ENCODE data around the gene CHD6. TPM values are rescaled to one million over a fixed set of nuclear protein-coding genes. Genes with fewer than 3 reads are reported as not detected.
A peak's percentile ranks its signal among the peaks of the same experiment; 100 is the strongest.

The CHD6 gene
- polyA plus RNA-seq, 3 donors from 2014 or later, result 35.1 to 57.9 (median 42.0) TPM

GRCh38 chr20:41497186-41497895, 120.8 kb downstream of the CHD6 start:
- no peak for DNase-seq
- Mint-ChIP-seq H3K36me3 (peaks cover 8 to 40% (median 30%) of the 10 kb centered on the region in 3 donors), H3K9me3 (no peaks in the 10 kb centered on the region), H3K27ac (no peak overlapping the region), H3K4me3 (no peak overlapping the region), H3K27me3 (ENCODE audit: low read depth in 3 of 3) (no peaks in the 10 kb centered on the region), H3K4me1 (no peaks in the 10 kb centered on the region)

GRCh38 chr20:41494451-41494850, 123.7 kb downstream of the CHD6 start:
- no peak for DNase-seq
- no peak overlapping the region for H3K4me3 Mint-ChIP-seq
- no peaks in the 10 kb centered on the region for H3K27me3 Mint-ChIP-seq (ENCODE audit: low read depth in 3 of 3)
- no peak overlapping the region for H3K27ac Mint-ChIP-seq
- H3K9me3 Mint-ChIP-seq, result no peaks in the 10 kb centered on the region
- peaks cover 12 to 63% (median 42%) of the 10 kb centered on the region in 3 donors for H3K36me3 Mint-ChIP-seq
- no peaks in the 10 kb centered on the region for H3K4me1 Mint-ChIP-seq

- Mint-ChIP-seq H3K27me3 (ENCODE audit: low read depth in 3 of 3) (no peaks in the 10 kb centered on the region), H3K36me3 (peaks cover 26 to 64% (median 62%) of the 10 kb centered on the region in 3 donors), H3K4me3 (no peak overlapping the region), H3K27ac (peak overlapping the region in 2 of 6 donors; percentile 19 to 26), H3K9me3 (no peaks in the 10 kb centered on the region), H3K4me1 (peaks cover 3 to 11% of the 10 kb centered on the region in 2 donors)
- DNase-seq, result no peak
Measured at GRCh38 chr20:41483553-41483930, 134.6 kb downstream of the CHD6 start.

- H3K27ac Mint-ChIP-seq, result no peak overlapping the region
- no peak overlapping the region for H3K4me3 Mint-ChIP-seq
- DNase-seq, result no peak
- no peaks in the 10 kb centered on the region for H3K9me3 Mint-ChIP-seq
- H3K27me3 Mint-ChIP-seq (ENCODE audit: low read depth in 3 of 3), result no peaks in the 10 kb centered on the region
- H3K4me1 Mint-ChIP-seq, result peaks cover 3 to 11% of the 10 kb centered on the region in 2 donors
- H3K36me3 Mint-ChIP-seq, result peaks cover 27 to 62% (median 61%) of the 10 kb centered on the region in 3 donors
Measured at GRCh38 chr20:41482647-41483552, 135.3 kb downstream of the CHD6 start.

- no peak for DNase-seq
- Mint-ChIP-seq H3K27me3 (ENCODE audit: low read depth in 3 of 3) (no peaks in the 10 kb centered on the region), H3K4me1 (peaks cover 3 to 11% of the 10 kb centered on the region in 2 donors), H3K36me3 (peaks cover 20 to 54% (median 53%) of the 10 kb centered on the region in 3 donors), H3K4me3 (no peak overlapping the region), H3K9me3 (no peaks in the 10 kb centered on the region), H3K27ac (peak overlapping the region in 3 of 6 donors; percentile 1 to 56 (median 38))
Measured at GRCh38 chr20:41480054-41480770, 138.0 kb downstream of the CHD6 start.

- Mint-ChIP-seq H3K27ac (peak overlapping the region in 1 of 6 donors; percentile 37), H3K36me3 (peaks cover 20 to 44% (median 43%) of the 10 kb centered on the region in 3 donors)
Measured at GRCh38 chr20:41479113-41479512, 139.1 kb downstream of the CHD6 start.

GRCh38 chr20:41478026-41478425, 140.2 kb downstream of the CHD6 start:
- no peak for DNase-seq
- no peaks in the 10 kb centered on the region for H3K9me3 Mint-ChIP-seq
- peaks cover 3 to 11% of the 10 kb centered on the region in 2 donors for H3K4me1 Mint-ChIP-seq
- H3K27me3 Mint-ChIP-seq (ENCODE audit: low read depth in 3 of 3), result peaks cover 0 to 1% (median 0%) of the 10 kb centered on the region in 3 donors
- H3K4me3 Mint-ChIP-seq, result no peak overlapping the region
- peak overlapping the region in 1 of 6 donors; percentile 5 for H3K27ac Mint-ChIP-seq
- peaks cover 20 to 36% (median 36%) of the 10 kb centered on the region in 3 donors for H3K36me3 Mint-ChIP-seq

More at GRCh38 chr20:41479113-41479512, 139.1 kb downstream of the CHD6 start:
- Mint-ChIP-seq H3K9me3 (no peaks in the 10 kb centered on the region), H3K4me1 (peaks cover 3 to 11% of the 10 kb centered on the region in 2 donors), H3K4me3 (no peak overlapping the region), H3K27me3 (ENCODE audit: low read depth in 3 of 3) (no peaks in the 10 kb centered on the region)
- DNase-seq, result no peak

GRCh38 chr20:41476446-41476845, 141.7 kb downstream of the CHD6 start:
- H3K27ac Mint-ChIP-seq, result peak overlapping the region in 1 of 6 donors; percentile 3
- H3K4me1 Mint-ChIP-seq, result peaks cover 3 to 11% of the 10 kb centered on the region in 2 donors
- peaks cover 24 to 40% (median 37%) of the 10 kb centered on the region in 3 donors for H3K36me3 Mint-ChIP-seq

GRCh38 chr20:41476013-41476441, 142.2 kb downstream of the CHD6 start:
- no peaks in the 10 kb centered on the region for H3K9me3 Mint-ChIP-seq
- H3K36me3 Mint-ChIP-seq, result peaks cover 24 to 41% (median 37%) of the 10 kb centered on the region in 3 donors
- H3K27ac Mint-ChIP-seq, result no peak overlapping the region
- H3K4me3 Mint-ChIP-seq, result no peak overlapping the region
- H3K4me1 Mint-ChIP-seq, result peaks cover 3 to 11% of the 10 kb centered on the region in 2 donors
- no peak for DNase-seq
- peaks cover 0 to 1% (median 0%) of the 10 kb centered on the region in 3 donors for H3K27me3 Mint-ChIP-seq (ENCODE audit: low read depth in 3 of 3)

More at GRCh38 chr20:41476446-41476845, 141.7 kb downstream of the CHD6 start:
- DNase-seq, result no peak
- no peak overlapping the region for H3K4me3 Mint-ChIP-seq
- no peaks in the 10 kb centered on the region for H3K9me3 Mint-ChIP-seq
- peaks cover 0 to 1% (median 0%) of the 10 kb centered on the region in 3 donors for H3K27me3 Mint-ChIP-seq (ENCODE audit: low read depth in 3 of 3)

- Mint-ChIP-seq H3K27me3 (ENCODE audit: low read depth in 3 of 3) (peaks cover 0 to 1% (median 0%) of the 10 kb centered on the region in 3 donors), H3K4me3 (no peak overlapping the region), H3K27ac (no peak overlapping the region), H3K4me1 (peaks cover 3 to 8% of the 10 kb centered on the region in 2 donors), H3K9me3 (no peaks in the 10 kb centered on the region), H3K36me3 (peaks cover 21 to 47% (median 42%) of the 10 kb centered on the region in 3 donors)
- DNase-seq, result no peak
Measured at GRCh38 chr20:41475503-41475902, 142.7 kb downstream of the CHD6 start.

- no peak overlapping the region for H3K4me3 Mint-ChIP-seq
- no peaks in the 10 kb centered on the region for H3K4me1 Mint-ChIP-seq
- peak overlapping the region in 1 of 6 donors; percentile 6 for H3K27ac Mint-ChIP-seq
- no peak for DNase-seq
- H3K36me3 Mint-ChIP-seq, result peaks cover 22 to 39% (median 35%) of the 10 kb centered on the region in 3 donors
- H3K9me3 Mint-ChIP-seq, result no peaks in the 10 kb centered on the region
- peaks cover 0 to 6% (median 0%) of the 10 kb centered on the region in 3 donors for H3K27me3 Mint-ChIP-seq (ENCODE audit: low read depth in 3 of 3)
Measured at GRCh38 chr20:41470362-41471095, 147.6 kb downstream of the CHD6 start.

- Mint-ChIP-seq H3K27me3 (ENCODE audit: low read depth in 3 of 3) (peaks cover 0 to 6% (median 0%) of the 10 kb centered on the region in 3 donors), H3K27ac (peak overlapping the region in 1 of 6 donors; percentile 6), H3K4me3 (no peak overlapping the region), H3K9me3 (no peaks in the 10 kb centered on the region), H3K4me1 (no peaks in the 10 kb centered on the region), H3K36me3 (peaks cover 28 to 45% (median 40%) of the 10 kb centered on the region in 3 donors)
- DNase-seq, result no peak
Measured at GRCh38 chr20:41469868-41470267, 148.3 kb downstream of the CHD6 start.

All from immature natural killer cell (primary cell).